Kidney (tissue), 14 donors: ENCODE results near the gene RNF157. TPM values are rescaled to one million over a fixed set of nuclear protein-coding genes. Genes with fewer than 3 reads are reported as not detected.

Experiments used
- DNase-seq, 5 donors: peaks; one replicate each; pipeline ENCODE4 v3.0.0-alpha.2; 2013 to 2020
- FAIRE-seq: peaks from 2 replicates; lab custom pipeline; 2012; peaks lifted over from hg19 to GRCh38; lab: Jason Lieb, UNC
- H3K27ac ChIP-seq, 2 donors: one replicate each; pipeline ENCODE4 v1.7.0; 2013; ENCODE audit warnings: low read depth in 2 of 2, low read length in 2 of 2, inconsistent platforms in 1 of 2
- H3K27me3 ChIP-seq: one replicate; pipeline ENCODE4 v1.7.1; 2013; ENCODE audit warnings: low read length, inconsistent platforms; ENCODE audit not compliant: control insufficient read depth, insufficient read depth
- H3K36me3 ChIP-seq, 3 donors: one replicate each; pipeline versions ENCODE4 v1.7.0 to v1.7.1; 2013; ENCODE audit warnings: low read length in 3 of 3, control low read depth in 1 of 3, inconsistent platforms in 1 of 3; ENCODE audit not compliant: insufficient read depth in 3 of 3, control insufficient read depth in 2 of 3
- H3K4me1 ChIP-seq, 3 donors: one replicate each; pipeline versions ENCODE4 v1.7.0 to v1.7.1; 2013; ENCODE audit warnings: low read length in 3 of 3, inconsistent platforms in 1 of 3, low read depth in 1 of 3; ENCODE audit not compliant: control insufficient read depth in 2 of 3, insufficient read depth in 2 of 3
- H3K4me3 ChIP-seq, 3 donors: one replicate each; pipeline versions ENCODE4 v1.7.0 to v1.8.1; 2013; ENCODE audit warnings: low read length in 3 of 3, control low read depth in 1 of 3, inconsistent platforms in 1 of 3
- H3K9ac ChIP-seq, 3 donors: one replicate each; pipeline versions ENCODE4 v1.7.0 to v1.7.1; 2013; ENCODE audit warnings: low read length in 3 of 3, control low read depth in 1 of 3, inconsistent platforms in 1 of 3
- H3K9me3 ChIP-seq, 3 donors: one replicate each; pipeline versions ENCODE4 v1.7.0 to v1.7.1; 2013; ENCODE audit warnings: low read length in 3 of 3, control low read depth in 1 of 3, inconsistent platforms in 1 of 3; ENCODE audit not compliant: control insufficient read depth in 2 of 3, insufficient read depth in 1 of 3
- intact Hi-C: fragments of 100-400 bp; cut with DNase I; formaldehyde crosslinking; loops from one replicate; pipeline ENCODE4 v1.11.1; 2022
- polyA plus RNA-seq: library from polyadenylated mRNA; stranded (reverse); fragments of 350-450 nt; fragmentation: Illumina TruSeq; extraction: RNeasy Lipid Tissue Mini Kit (QIAGEN cat#74804); gene quantifications from one replicate; pipeline ENCODE4 v1.2.3, GENCODE V29; 2014; ENCODE audit warnings: low read depth, low replicate concordance; ENCODE audit not compliant: insufficient read depth
- total RNA-seq: library from RNA; stranded (reverse); fragmentation: NEBNext Ultra II Directional; extraction: Animal tissue kit (Norgen Biotek cat#: 25700); gene quantifications from one replicate; pipeline ENCODE4 v1.2.1, GENCODE V29; 2021
- TF ChIP-seq, protein P1 (sequence below): IDR thresholded peaks from 3 replicates; pipeline ENCODE4 v1.5.1; 2012; ENCODE audit warnings: mild to moderate bottlenecking, moderate library complexity, borderline replicate concordance; ENCODE audit not compliant: insufficient read depth; ENCODE audit errors: extremely low read depth
- donor health status: control.
- donor health status: control.
- donor health status: control.
- donor health status: control.
- donor health status: control.
- donor health status: DM: yes; HTN: yes; CAD: no.
- donor health status: Normal renal cell carcinoma (clear cell type).

RNF157 gene
- total and polyA plus RNA-seq, 2 donors from 2014 or later, result 4.8 to 12.4 TPM

DNA sequence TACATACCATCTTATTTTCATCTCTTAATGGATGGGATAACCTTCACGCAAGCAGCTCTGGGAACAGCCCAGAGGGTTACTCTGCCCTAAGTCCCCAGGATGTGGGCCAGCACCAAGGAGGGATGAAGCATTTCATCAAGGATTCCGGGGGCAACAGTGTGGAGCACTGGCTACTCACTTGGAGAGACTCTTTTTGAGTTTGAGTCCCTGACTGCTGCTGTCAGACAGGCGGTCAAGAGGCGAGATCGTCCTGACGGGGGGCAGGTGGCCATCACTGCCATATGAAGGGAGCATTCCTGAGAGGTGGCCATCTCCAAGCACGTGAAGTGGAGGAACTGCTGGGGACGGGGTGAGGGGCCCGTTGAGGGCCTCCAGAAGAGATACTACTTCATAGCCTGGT lies 81.1 kb downstream of the RNF157 start:
- TF ChIP-seq, protein P1, sequence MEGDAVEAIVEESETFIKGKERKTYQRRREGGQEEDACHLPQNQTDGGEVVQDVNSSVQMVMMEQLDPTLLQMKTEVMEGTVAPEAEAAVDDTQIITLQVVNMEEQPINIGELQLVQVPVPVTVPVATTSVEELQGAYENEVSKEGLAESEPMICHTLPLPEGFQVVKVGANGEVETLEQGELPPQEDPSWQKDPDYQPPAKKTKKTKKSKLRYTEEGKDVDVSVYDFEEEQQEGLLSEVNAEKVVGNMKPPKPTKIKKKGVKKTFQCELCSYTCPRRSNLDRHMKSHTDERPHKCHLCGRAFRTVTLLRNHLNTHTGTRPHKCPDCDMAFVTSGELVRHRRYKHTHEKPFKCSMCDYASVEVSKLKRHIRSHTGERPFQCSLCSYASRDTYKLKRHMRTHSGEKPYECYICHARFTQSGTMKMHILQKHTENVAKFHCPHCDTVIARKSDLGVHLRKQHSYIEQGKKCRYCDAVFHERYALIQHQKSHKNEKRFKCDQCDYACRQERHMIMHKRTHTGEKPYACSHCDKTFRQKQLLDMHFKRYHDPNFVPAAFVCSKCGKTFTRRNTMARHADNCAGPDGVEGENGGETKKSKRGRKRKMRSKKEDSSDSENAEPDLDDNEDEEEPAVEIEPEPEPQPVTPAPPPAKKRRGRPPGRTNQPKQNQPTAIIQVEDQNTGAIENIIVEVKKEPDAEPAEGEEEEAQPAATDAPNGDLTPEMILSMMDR, result no peak
- Histone ChIP-seq H3K9ac (no peak overlapping the region), H3K27ac (no peak overlapping the region), H3K4me3 (no peak overlapping the region), H3K4me1 (peaks cover 0 to 21% (median 0%) of the 10 kb centered on the region in 3 donors), H3K9me3 (no peaks in the 10 kb centered on the region), H3K36me3 (peaks cover 0 to 3% (median 0%) of the 10 kb centered on the region in 3 donors), H3K27me3 (no peaks in the 10 kb centered on the region)
- DNase-seq (no peak), FAIRE-seq (no peak)
- intact Hi-C loops, result no loop called here

DNA sequence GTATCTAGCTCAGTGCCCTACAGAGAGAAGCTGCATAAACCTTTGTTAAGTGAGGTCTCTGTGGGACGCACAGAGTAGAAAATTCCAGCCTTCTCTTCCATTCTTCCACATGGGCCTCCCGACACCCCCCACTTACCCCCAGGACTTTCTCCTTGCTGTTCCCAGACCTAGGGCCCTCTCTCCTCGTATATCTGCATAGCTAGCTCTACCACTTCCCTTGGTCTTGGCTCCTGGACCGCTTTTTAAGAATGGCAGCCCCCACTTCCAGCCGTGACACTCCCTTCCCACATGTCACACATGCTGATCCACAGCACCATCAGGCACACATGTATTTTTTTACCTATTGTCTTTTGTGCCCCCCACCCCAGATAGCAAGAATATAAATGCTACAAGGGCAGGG lies 82.5 kb downstream of the RNF157 start:
- no peak overlapping the region for H3K9ac ChIP-seq
- peaks cover 0 to 3% (median 0%) of the 10 kb centered on the region in 3 donors for H3K36me3 ChIP-seq
- no peaks in the 10 kb centered on the region for H3K9me3 ChIP-seq
- intact Hi-C loops, result no loop called here
- H3K27ac ChIP-seq, result no peak overlapping the region
- H3K27me3 ChIP-seq, result no peaks in the 10 kb centered on the region
- FAIRE-seq, result no peak
- no peak overlapping the region for H3K4me3 ChIP-seq
- no peak for DNase-seq
- TF ChIP-seq, protein P1, result no peak
- peaks cover 0 to 21% (median 0%) of the 10 kb centered on the region in 3 donors for H3K4me1 ChIP-seq

DNA sequence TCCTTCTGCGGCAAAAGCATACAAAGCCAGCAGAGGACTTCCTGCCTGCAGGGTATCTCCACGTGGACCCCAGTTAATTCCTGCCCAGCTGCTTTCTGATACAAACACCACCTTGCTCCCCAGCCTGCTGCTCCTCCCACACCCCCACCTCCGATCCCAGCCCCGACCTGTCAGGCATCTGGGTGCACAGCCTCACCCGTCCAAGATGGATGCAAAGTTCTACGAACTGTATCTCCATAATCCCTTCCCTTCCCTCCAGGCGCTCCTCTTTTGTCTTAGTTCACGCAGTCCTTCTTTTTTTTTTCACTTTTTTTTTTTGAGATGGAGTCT lies 83.7 kb downstream of the RNF157 start:
- TF ChIP-seq, protein P1, result no peak
- DNase-seq (peak in 1 of 5 donors; percentile 48), FAIRE-seq (no peak)
- Histone ChIP-seq H3K27ac (no peak overlapping the region), H3K4me3 (no peak overlapping the region), H3K4me1 (peaks cover 0 to 13% (median 0%) of the 10 kb centered on the region in 3 donors), H3K36me3 (peaks cover 0 to 3% (median 0%) of the 10 kb centered on the region in 3 donors), H3K9ac (no peak overlapping the region), H3K9me3 (no peaks in the 10 kb centered on the region), H3K27me3 (no peaks in the 10 kb centered on the region)
- intact Hi-C loops, result no loop called here
